ENCODE data around the gene CD80. TPM values are rescaled to one million over a fixed set of nuclear protein-coding genes. Genes with fewer than 3 reads are reported as not detected.

Gene CD80
- total RNA-seq, 1 experiment from 2014 or later: not detected

GRCh38 chr3:119497820-119498185 lies 61.6 kb downstream of the CD80 start:
- DNase-seq (ENCODE audit: low spot score): peak; percentile 40

GRCh38 chr3:119494597-119494996 lies 64.8 kb downstream of the CD80 start:
- DNase-seq (ENCODE audit: low spot score): no peak

- no peak for DNase-seq (ENCODE audit: low spot score)
Measured at GRCh38 chr3:119492810-119493209, 66.6 kb downstream of the CD80 start.

- DNase-seq (ENCODE audit: low spot score): no peak
Measured at GRCh38 chr3:119492128-119492527, 67.3 kb downstream of the CD80 start.

- DNase-seq (ENCODE audit: low spot score): no peak
Measured at GRCh38 chr3:119490153-119490552, 69.3 kb downstream of the CD80 start.

GRCh38 chr3:119485563-119485962 lies 73.9 kb downstream of the CD80 start:
- DNase-seq (ENCODE audit: low spot score): no peak

GRCh38 chr3:119483101-119483500 lies 76.3 kb downstream of the CD80 start:
- DNase-seq (ENCODE audit: low spot score): no peak

- no peak for DNase-seq (ENCODE audit: low spot score)
Measured at GRCh38 chr3:119481079-119481478, 78.3 kb downstream of the CD80 start.

Other genes with a start within 250 kb of the CD80 start
- 30.4 and 32.6 TPM in 2 replicates for gene TMEM39A, start 96.0 kb downstream of the CD80 start, total RNA-seq (2014; rRNA removed; shearing (Covaris generic))
- 15.7 and 18.9 TPM in 2 replicates for gene POGLUT1, start 90.7 kb downstream of the CD80 start, total RNA-seq (2014; rRNA removed; shearing (Covaris generic))
- gene TIMMDC1, start 61.1 kb downstream of the CD80 start, total RNA-seq (2014; rRNA removed; shearing (Covaris generic)): 74.4 and 113 TPM in 2 replicates
- gene ADPRH, start 19.9 kb upstream of the CD80 start, total RNA-seq (2014; rRNA removed; shearing (Covaris generic)): 0.21 TPM in 1 of 2 replicates, not detected in the other
- gene PLA1A, start 38.3 kb upstream of the CD80 start, total RNA-seq (2014; rRNA removed; shearing (Covaris generic)): not detected in 2 replicates
- not detected in 2 replicates for gene POPDC2, start 101.0 kb upstream of the CD80 start, total RNA-seq (2014; rRNA removed; shearing (Covaris generic))
- gene COX17, start 117.8 kb upstream of the CD80 start, total RNA-seq (2014; rRNA removed; shearing (Covaris generic)): 46.2 and 58.3 TPM in 2 replicates
- gene CFAP91, start 143.4 kb upstream of the CD80 start, total RNA-seq (2014; rRNA removed; shearing (Covaris generic)): 1.8 and 2.2 TPM in 2 replicates
- gene NR1I2, start 222.5 kb upstream of the CD80 start, total RNA-seq (2014; rRNA removed; shearing (Covaris generic)): not detected in 2 replicates

All from A172 (cell line).